ENCODE measurements around the gene PCK2.
"Not testable (repeated sequence)": the region's sequence is repeated elsewhere in the genome, so short reads cannot be mapped to it uniquely, and the experiment has no call there.

The PCK2 gene

GRCh38 chr14:24093901-24094840 lies at the start of gene PCK2:
Gene PCK2, plus strand, starts transcription at chr14:24094311. Its CDS starts 95 bp downstream, at chr14:24094406.
- peak; percentile 85 for DNase-seq (ENCODE audit: low spot score)

- not testable (repeated sequence) for DNase-seq (ENCODE audit: low spot score)
Measured at GRCh38 chr14:24049002-24049401, 45.1 kb upstream of the PCK2 start.

GRCh38 chr14:24050753-24051152 lies 43.4 kb upstream of the PCK2 start:
- DNase-seq (ENCODE audit: low spot score), result peak; percentile 28

GRCh38 chr14:24051176-24051788 lies 42.8 kb upstream of the PCK2 start:
- DNase-seq (ENCODE audit: low spot score), result no peak

GRCh38 chr14:24051789-24052655 lies 42.1 kb upstream of the PCK2 start, which contains the start of gene CARMIL3:
Gene CARMIL3, plus strand, starts transcription at chr14:24052009. Its CDS starts 145 bp downstream, at chr14:24052154.
- DNase-seq (ENCODE audit: low spot score), result peak; percentile 73

GRCh38 chr14:24052656-24053547 lies 41.2 kb upstream of the PCK2 start:
- no peak for DNase-seq (ENCODE audit: low spot score)

GRCh38 chr14:24053548-24054323 lies 40.4 kb upstream of the PCK2 start:
- DNase-seq (ENCODE audit: low spot score), result no peak

- no peak for DNase-seq (ENCODE audit: low spot score)
Measured at GRCh38 chr14:24054324-24054641, 39.8 kb upstream of the PCK2 start.

- no peak for DNase-seq (ENCODE audit: low spot score)
Measured at GRCh38 chr14:24054646-24055045, 39.5 kb upstream of the PCK2 start.

GRCh38 chr14:24055971-24056799 lies 37.9 kb upstream of the PCK2 start:
- DNase-seq (ENCODE audit: low spot score), result no peak

GRCh38 chr14:24056800-24057184 lies 37.3 kb upstream of the PCK2 start:
- DNase-seq (ENCODE audit: low spot score), result no peak

- DNase-seq (ENCODE audit: low spot score), result no peak
Measured at GRCh38 chr14:24057271-24057670, 36.8 kb upstream of the PCK2 start.

GRCh38 chr14:24057867-24058259 lies 36.2 kb upstream of the PCK2 start:
- no peak for DNase-seq (ENCODE audit: low spot score)

- DNase-seq (ENCODE audit: low spot score), result peak; percentile 82
Measured at GRCh38 chr14:24058260-24058950, 35.7 kb upstream of the PCK2 start.

- no peak for DNase-seq (ENCODE audit: low spot score)
Measured at GRCh38 chr14:24058951-24059475, 35.1 kb upstream of the PCK2 start.

- no peak for DNase-seq (ENCODE audit: low spot score)
Measured at GRCh38 chr14:24059841-24060388, 34.2 kb upstream of the PCK2 start.

- no peak for DNase-seq (ENCODE audit: low spot score)
Measured at GRCh38 chr14:24060443-24060842, 33.7 kb upstream of the PCK2 start.
